ENCODE results near the gene FAH.

The FAH gene

DNA sequence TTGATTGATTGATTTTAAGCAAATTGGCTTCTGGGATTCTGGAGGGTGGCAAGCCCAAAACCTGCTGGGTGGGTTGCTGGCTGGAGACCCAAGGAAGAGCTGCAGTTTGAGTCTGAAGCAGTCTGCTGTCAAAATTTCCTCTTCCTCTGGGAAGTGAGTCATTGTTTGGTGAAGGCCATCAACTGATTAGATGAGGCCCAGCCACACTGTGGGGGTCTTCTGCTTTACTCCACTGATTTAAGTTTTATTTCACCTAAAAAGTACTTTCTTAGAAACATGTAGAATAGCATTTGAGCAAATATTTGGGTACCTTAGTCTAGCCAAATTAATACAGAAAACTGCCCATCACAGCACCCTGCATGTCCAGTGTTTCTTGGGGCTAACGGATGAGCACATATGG is 33.8 kb downstream of the FAH start:
- TF ChIP-seq CREB5 (CRISPR knock-in tag; IDR thresholded peaks at IDR 0.05; ENCODE audit: low read depth), result no peak
- TF ChIP-seq ZFP3 (CRISPR knock-in tag; IDR thresholded peaks at IDR 0.05), result no peak
- no peak for ATAC-seq

DNA sequence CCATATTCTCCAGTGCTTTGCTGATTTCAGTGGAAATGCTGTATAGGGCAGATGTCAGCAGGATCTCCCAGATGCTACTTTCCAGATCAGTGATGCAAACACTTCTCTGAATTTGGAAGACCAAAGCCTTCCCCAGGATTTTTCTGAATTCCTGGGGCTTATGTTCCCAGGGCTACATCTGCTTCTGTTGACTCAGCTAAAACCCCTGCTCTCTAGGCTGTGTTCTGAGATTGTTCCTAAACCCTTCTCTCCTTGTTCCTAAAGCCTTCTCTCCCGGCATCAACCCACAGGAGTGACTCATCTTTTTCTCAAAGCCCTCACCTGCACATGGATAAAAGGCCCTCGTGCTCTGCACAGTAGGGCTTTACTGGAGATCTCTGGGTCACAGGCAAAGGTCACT is 35.5 kb downstream of the FAH start:
- no peak for ATAC-seq

DNA sequence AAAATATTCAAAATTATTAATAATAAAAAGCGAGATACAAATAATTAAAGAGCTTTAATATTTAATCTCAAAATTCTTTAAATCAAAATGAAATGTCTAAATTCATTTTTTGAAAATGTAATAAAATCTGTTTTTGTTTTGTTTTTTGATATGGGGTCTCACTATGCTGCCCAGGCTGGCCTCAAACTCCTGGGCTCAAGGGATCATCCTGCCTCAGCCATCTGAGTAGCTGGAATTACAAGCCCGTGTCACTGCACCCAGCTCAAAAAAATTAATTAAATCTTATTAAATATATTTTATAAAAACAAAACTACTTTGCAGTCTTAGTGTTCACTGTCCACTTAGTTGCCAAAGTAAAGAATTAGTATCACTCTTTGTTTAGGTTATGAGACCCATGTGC is 38.4 kb downstream of the FAH start:
- ATAC-seq, result no peak
- TF ChIP-seq PPARA (CRISPR knock-in tag; IDR thresholded peaks at IDR 0.05; ENCODE audit: borderline replicate concordance), result no peak
- TF ChIP-seq ISL1 (CRISPR knock-in tag; IDR thresholded peaks at IDR 0.05), result no peak
- TF ChIP-seq TOX (CRISPR knock-in tag; IDR thresholded peaks at IDR 0.05; ENCODE audit: borderline replicate concordance), result no peak
- TF ChIP-seq ZFP3 (CRISPR knock-in tag; IDR thresholded peaks at IDR 0.05), result no peak
- no peak for TF ChIP-seq TCF4 (CRISPR knock-in tag; IDR thresholded peaks at IDR 0.05; ENCODE audit: borderline replicate concordance)
- no peak for TF ChIP-seq ZNF70 (CRISPR knock-in tag; IDR thresholded peaks at IDR 0.05)
- TF ChIP-seq, protein P1, sequence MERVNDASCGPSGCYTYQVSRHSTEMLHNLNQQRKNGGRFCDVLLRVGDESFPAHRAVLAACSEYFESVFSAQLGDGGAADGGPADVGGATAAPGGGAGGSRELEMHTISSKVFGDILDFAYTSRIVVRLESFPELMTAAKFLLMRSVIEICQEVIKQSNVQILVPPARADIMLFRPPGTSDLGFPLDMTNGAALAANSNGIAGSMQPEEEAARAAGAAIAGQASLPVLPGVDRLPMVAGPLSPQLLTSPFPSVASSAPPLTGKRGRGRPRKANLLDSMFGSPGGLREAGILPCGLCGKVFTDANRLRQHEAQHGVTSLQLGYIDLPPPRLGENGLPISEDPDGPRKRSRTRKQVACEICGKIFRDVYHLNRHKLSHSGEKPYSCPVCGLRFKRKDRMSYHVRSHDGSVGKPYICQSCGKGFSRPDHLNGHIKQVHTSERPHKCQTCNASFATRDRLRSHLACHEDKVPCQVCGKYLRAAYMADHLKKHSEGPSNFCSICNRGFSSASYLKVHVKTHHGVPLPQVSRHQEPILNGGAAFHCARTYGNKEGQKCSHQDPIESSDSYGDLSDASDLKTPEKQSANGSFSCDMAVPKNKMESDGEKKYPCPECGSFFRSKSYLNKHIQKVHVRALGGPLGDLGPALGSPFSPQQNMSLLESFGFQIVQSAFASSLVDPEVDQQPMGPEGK (CRISPR knock-in tag; IDR thresholded peaks at IDR 0.05; ENCODE audit: borderline replicate concordance), result no peak
- TF ChIP-seq CSDC2 (CRISPR knock-in tag; IDR thresholded peaks at IDR 0.05), result no peak
- no peak for TF ChIP-seq GLIS3 (CRISPR knock-in tag; IDR thresholded peaks at IDR 0.05)
- no peak for TF ChIP-seq ZNF8 (CRISPR knock-in tag; IDR thresholded peaks at IDR 0.05)
- no peak for TF ChIP-seq BACH2 (CRISPR knock-in tag; IDR thresholded peaks at IDR 0.05; ENCODE audit: borderline replicate concordance)
- TF ChIP-seq ZNF565 (CRISPR knock-in tag; conservative IDR thresholded peaks at IDR 0.05; ENCODE audit: low read depth), result no peak
- TF ChIP-seq SNAI2 (CRISPR knock-in tag; IDR thresholded peaks at IDR 0.05), result no peak
- no peak for TF ChIP-seq ESRRG (CRISPR knock-in tag; IDR thresholded peaks at IDR 0.05)
- TF ChIP-seq, protein P2, sequence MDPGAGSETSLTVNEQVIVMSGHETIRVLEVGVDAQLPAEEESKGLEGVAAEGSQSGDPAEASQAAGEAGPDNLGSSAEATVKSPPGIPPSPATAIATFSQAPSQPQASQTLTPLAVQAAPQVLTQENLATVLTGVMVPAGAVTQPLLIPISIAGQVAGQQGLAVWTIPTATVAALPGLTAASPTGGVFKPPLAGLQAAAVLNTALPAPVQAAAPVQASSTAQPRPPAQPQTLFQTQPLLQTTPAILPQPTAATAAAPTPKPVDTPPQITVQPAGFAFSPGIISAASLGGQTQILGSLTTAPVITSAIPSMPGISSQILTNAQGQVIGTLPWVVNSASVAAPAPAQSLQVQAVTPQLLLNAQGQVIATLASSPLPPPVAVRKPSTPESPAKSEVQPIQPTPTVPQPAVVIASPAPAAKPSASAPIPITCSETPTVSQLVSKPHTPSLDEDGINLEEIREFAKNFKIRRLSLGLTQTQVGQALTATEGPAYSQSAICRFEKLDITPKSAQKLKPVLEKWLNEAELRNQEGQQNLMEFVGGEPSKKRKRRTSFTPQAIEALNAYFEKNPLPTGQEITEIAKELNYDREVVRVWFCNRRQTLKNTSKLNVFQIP (CRISPR knock-in tag; IDR thresholded peaks at IDR 0.05; ENCODE audit: borderline replicate concordance, low read depth), result no peak
- TF ChIP-seq ZC3H10 (CRISPR knock-in tag; IDR thresholded peaks at IDR 0.05), result no peak
- no peak for TF ChIP-seq CREB5 (CRISPR knock-in tag; IDR thresholded peaks at IDR 0.05; ENCODE audit: low read depth)

More for the DNA sequence above, 35.5 kb downstream of the FAH start:
- TF ChIP-seq CSDC2 (CRISPR knock-in tag; IDR thresholded peaks at IDR 0.05), result no peak
- no peak for TF ChIP-seq TCF4 (CRISPR knock-in tag; IDR thresholded peaks at IDR 0.05; ENCODE audit: borderline replicate concordance)
- TF ChIP-seq TOX (CRISPR knock-in tag; IDR thresholded peaks at IDR 0.05; ENCODE audit: borderline replicate concordance), result no peak
- TF ChIP-seq GLIS3 (CRISPR knock-in tag; IDR thresholded peaks at IDR 0.05), result no peak
- TF ChIP-seq, protein P2 (CRISPR knock-in tag; IDR thresholded peaks at IDR 0.05; ENCODE audit: borderline replicate concordance, low read depth), result no peak
- no peak for TF ChIP-seq RARB (CRISPR knock-in tag; IDR thresholded peaks at IDR 0.05)
- no peak for TF ChIP-seq OSR1 (CRISPR knock-in tag; IDR thresholded peaks at IDR 0.05)
- no peak for TF ChIP-seq ESRRG (CRISPR knock-in tag; IDR thresholded peaks at IDR 0.05)
- TF ChIP-seq, protein P1 (CRISPR knock-in tag; IDR thresholded peaks at IDR 0.05; ENCODE audit: borderline replicate concordance), result no peak
- TF ChIP-seq BACH2 (CRISPR knock-in tag; IDR thresholded peaks at IDR 0.05; ENCODE audit: borderline replicate concordance), result no peak
- no peak for TF ChIP-seq ZFP3 (CRISPR knock-in tag; IDR thresholded peaks at IDR 0.05)
- TF ChIP-seq ARNTL (CRISPR knock-in tag; IDR thresholded peaks at IDR 0.05; ENCODE audit: borderline replicate concordance, low read depth), result no peak
- TF ChIP-seq ZNF70 (CRISPR knock-in tag; IDR thresholded peaks at IDR 0.05), result no peak
- TF ChIP-seq CREB5 (CRISPR knock-in tag; IDR thresholded peaks at IDR 0.05; ENCODE audit: low read depth), result no peak
- TF ChIP-seq ZC3H10 (CRISPR knock-in tag; IDR thresholded peaks at IDR 0.05), result no peak
